ENCODE data around the gene UGT1A6. TPM values are rescaled to one million over a fixed set of nuclear protein-coding genes. Genes with fewer than 3 reads are reported as not detected.

The UGT1A6 gene
- total RNA-seq, 1 donor from 2014 or later: 0.17 TPM

- DNase-seq (ENCODE audit: low spot score): no peak
- Mint-ChIP-seq H3K9me3 (ENCODE audit: low read depth) (no peaks in the 10 kb centered on the region), H3K27ac (ENCODE audit: unreplicated experiment) (no peak overlapping the region), H3K4me3 (ENCODE audit: unreplicated experiment) (no peak overlapping the region), H3K36me3 (ENCODE audit: low read depth) (no peaks in the 10 kb centered on the region), H3K27me3 (ENCODE audit: low read depth) (peaks cover 18% of the 10 kb centered on the region), H3K4me1 (ENCODE audit: low read depth) (peaks cover 10% of the 10 kb centered on the region)
- no peak for TF ChIP-seq CTCF (IDR thresholded peaks at IDR 0.05)
Observed at GRCh38 chr2:233764761-233765160, 72.1 kb downstream of the UGT1A6 start.

GRCh38 chr2:233766416-233766815, 73.7 kb downstream of the UGT1A6 start:
- H3K36me3 Mint-ChIP-seq (ENCODE audit: low read depth): peaks cover 1% of the 10 kb centered on the region
- no peak overlapping the region for H3K4me3 Mint-ChIP-seq (ENCODE audit: unreplicated experiment)
- H3K9me3 Mint-ChIP-seq (ENCODE audit: low read depth): no peaks in the 10 kb centered on the region
- no peak for TF ChIP-seq CTCF (IDR thresholded peaks at IDR 0.05)
- no peak for DNase-seq (ENCODE audit: low spot score)
- H3K27ac Mint-ChIP-seq (ENCODE audit: unreplicated experiment): no peak overlapping the region
- peaks cover 24% of the 10 kb centered on the region for H3K27me3 Mint-ChIP-seq (ENCODE audit: low read depth)
- H3K4me1 Mint-ChIP-seq (ENCODE audit: low read depth): peaks cover 10% of the 10 kb centered on the region

DNA sequence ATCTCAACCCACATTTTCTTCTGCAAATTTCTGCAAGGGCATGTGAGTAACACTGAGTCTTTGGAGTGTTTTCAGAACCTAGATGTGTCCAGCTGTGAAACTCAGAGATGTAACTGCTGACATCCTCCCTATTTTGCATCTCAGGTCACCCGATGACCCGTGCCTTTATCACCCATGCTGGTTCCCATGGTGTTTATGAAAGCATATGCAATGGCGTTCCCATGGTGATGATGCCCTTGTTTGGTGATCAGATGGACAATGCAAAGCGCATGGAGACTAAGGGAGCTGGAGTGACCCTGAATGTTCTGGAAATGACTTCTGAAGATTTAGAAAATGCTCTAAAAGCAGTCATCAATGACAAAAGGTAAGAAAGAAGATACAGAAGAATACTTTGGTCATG, 75.4 kb downstream of the UGT1A6 start:
- DNase-seq (ENCODE audit: low spot score): no peak
- peaks cover 10% of the 10 kb centered on the region for H3K4me1 Mint-ChIP-seq (ENCODE audit: low read depth)
- TF ChIP-seq CTCF (IDR thresholded peaks at IDR 0.05): no peak
- no peak overlapping the region for H3K27ac Mint-ChIP-seq (ENCODE audit: unreplicated experiment)
- H3K9me3 Mint-ChIP-seq (ENCODE audit: low read depth): no peaks in the 10 kb centered on the region
- H3K27me3 Mint-ChIP-seq (ENCODE audit: low read depth): peaks cover 26% of the 10 kb centered on the region
- peaks cover 1% of the 10 kb centered on the region for H3K36me3 Mint-ChIP-seq (ENCODE audit: low read depth)
- H3K4me3 Mint-ChIP-seq (ENCODE audit: unreplicated experiment): no peak overlapping the region

GRCh38 chr2:233769260-233769659, 76.6 kb downstream of the UGT1A6 start:
- no peak for TF ChIP-seq CTCF (IDR thresholded peaks at IDR 0.05)
- Mint-ChIP-seq H3K36me3 (ENCODE audit: low read depth) (peaks cover 1% of the 10 kb centered on the region), H3K4me1 (ENCODE audit: low read depth) (peaks cover 4% of the 10 kb centered on the region), H3K9me3 (ENCODE audit: low read depth) (no peaks in the 10 kb centered on the region), H3K27me3 (ENCODE audit: low read depth) (peaks cover 21% of the 10 kb centered on the region), H3K4me3 (ENCODE audit: unreplicated experiment) (no peak overlapping the region), H3K27ac (ENCODE audit: unreplicated experiment) (no peak overlapping the region)
- DNase-seq (ENCODE audit: low spot score): no peak

DNA sequence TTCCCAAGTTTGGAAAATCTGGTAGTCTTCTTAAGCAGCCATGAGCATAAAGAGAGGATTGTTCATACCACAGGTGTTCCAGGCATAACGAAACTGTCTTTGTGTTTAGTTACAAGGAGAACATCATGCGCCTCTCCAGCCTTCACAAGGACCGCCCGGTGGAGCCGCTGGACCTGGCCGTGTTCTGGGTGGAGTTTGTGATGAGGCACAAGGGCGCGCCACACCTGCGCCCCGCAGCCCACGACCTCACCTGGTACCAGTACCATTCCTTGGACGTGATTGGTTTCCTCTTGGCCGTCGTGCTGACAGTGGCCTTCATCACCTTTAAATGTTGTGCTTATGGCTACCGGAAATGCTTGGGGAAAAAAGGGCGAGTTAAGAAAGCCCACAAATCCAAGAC, 79.5 kb downstream of the UGT1A6 start:
- Mint-ChIP-seq H3K9me3 (ENCODE audit: low read depth) (peaks cover 6% of the 10 kb centered on the region), H3K4me3 (ENCODE audit: unreplicated experiment) (no peak overlapping the region), H3K27me3 (ENCODE audit: low read depth) (peaks cover 19% of the 10 kb centered on the region), H3K27ac (ENCODE audit: unreplicated experiment) (no peak overlapping the region), H3K36me3 (ENCODE audit: low read depth) (peaks cover 1% of the 10 kb centered on the region), H3K4me1 (ENCODE audit: low read depth) (no peaks in the 10 kb centered on the region)
- DNase-seq (ENCODE audit: low spot score): no peak
- no peak for TF ChIP-seq CTCF (IDR thresholded peaks at IDR 0.05)
